HG03095 (cell line): ENCODE results near the gene AMOTL2.

ENCODE experiments used
- ATAC-seq: cut with Tn5 transposase; IDR thresholded peaks from one replicate; pipeline ENCODE4 v1.9.1; 2021; ENCODE audit warnings: moderate library complexity; ENCODE audit not compliant: unreplicated experiment

AMOTL2 gene

GRCh38 chr3:134380249-134380648 lies 6.0 kb upstream of the AMOTL2 start:
- ATAC-seq: no peak

DNA sequence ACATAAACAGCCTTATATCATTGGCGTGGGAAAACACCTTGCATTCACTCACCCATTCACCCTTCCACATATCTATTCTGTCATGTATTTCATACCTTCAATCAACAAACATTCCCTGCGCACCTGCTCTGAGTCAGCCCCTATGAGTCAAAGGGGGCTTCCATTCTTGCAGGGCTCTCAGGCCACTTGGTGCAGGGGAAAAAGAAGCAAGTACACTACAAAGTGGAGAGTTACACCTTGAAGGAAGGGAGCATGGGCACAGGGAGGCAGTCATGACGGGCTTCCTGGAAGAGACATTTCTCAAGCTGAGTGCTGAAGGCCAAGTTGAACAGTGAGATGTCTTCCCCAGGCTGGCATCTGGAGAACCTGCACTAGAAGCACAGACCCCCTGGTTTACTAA lies 4.6 kb upstream of the AMOTL2 start:
- no peak for ATAC-seq

DNA sequence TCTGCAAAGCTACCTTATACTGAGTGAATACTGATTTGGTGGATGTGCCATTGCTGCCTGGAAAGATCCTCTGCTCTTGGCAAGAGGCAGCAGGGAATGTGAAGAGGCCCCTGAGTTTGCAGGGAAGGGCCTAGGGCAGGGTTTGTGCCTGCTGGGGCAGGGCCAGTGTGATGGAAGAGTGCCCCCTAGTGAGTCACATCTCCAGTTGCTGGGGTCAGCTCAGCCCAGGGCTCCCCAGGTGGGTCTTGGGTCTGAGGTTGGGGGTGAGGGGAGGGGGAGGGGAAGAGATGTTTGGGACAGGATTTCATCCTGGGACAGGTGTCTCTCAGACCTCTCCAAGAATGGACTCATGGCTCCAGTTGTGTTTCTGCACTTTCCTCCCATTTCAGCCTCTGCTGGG lies 4.1 kb upstream of the AMOTL2 start:
- ATAC-seq: no peak

DNA sequence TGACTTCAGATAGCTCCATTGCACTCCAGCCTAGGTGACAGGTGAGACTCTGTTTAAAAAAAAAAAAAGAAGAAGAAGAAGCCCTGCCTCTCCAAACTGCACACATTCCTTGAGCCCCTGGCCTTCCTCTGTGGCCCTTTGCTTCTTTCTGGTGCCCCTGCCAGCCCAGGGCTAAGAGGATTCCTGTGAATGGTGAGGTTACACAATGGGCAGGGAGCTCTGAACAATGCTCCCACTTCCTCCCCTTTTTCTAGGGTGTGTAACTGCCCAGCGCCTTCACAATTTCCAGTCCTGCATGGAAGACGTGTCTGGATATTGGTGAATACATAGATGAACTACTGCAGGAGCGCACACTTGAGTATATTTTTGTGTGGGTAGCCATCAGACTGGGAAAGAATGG lies 3.6 kb upstream of the AMOTL2 start:
- no peak for ATAC-seq

- no peak for ATAC-seq
Measured at GRCh38 chr3:134376786-134377426, 2.7 kb upstream of the AMOTL2 start.

GRCh38 chr3:134376385-134376765 lies 2.1 kb upstream of the AMOTL2 start:
- ATAC-seq: no peak

DNA sequence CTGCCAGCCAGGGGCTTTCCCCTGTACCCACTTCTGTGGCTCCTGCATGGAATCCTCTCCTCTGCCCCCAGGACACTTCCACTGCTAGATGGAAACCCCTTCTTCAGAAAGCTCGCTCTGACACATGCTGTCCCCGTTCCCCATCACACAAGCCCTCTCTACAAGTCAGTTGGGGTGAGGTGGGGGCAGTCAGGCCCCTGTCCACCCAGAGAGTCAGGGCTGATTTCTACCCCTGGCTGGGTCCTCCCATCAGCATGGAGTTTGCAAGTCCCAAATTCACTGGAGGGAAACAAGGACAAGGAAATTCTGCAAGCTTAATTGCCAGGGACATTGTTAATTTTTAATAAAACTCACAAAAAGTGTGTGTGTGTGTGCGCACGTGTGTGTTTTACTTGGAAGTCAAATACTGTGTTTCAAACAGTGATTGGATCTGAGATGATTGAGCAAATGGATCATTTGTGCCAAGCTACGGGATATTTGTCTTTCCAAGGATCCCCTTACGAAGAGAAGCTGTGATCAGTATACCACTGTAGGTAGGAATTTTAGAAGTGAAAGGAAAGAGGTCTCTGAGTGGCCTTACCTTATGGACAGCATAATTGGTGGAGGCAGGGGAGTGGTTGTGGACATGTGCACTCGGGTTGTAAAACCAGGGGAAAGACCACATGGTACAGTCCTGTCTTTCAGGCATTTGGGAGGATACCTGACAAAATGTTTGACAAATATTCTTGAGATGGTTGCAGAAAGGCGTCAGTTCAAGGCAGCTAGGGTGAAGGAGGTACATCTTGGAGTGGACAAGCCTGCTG lies 1.5 kb upstream of the AMOTL2 start:
- ATAC-seq: no peak

- ATAC-seq: no peak
Measured at GRCh38 chr3:134374791-134375581, 739 bp upstream of the AMOTL2 start.

GRCh38 chr3:134373271-134374104 lies 759 bp downstream of the AMOTL2 start:
- ATAC-seq: no peak

DNA sequence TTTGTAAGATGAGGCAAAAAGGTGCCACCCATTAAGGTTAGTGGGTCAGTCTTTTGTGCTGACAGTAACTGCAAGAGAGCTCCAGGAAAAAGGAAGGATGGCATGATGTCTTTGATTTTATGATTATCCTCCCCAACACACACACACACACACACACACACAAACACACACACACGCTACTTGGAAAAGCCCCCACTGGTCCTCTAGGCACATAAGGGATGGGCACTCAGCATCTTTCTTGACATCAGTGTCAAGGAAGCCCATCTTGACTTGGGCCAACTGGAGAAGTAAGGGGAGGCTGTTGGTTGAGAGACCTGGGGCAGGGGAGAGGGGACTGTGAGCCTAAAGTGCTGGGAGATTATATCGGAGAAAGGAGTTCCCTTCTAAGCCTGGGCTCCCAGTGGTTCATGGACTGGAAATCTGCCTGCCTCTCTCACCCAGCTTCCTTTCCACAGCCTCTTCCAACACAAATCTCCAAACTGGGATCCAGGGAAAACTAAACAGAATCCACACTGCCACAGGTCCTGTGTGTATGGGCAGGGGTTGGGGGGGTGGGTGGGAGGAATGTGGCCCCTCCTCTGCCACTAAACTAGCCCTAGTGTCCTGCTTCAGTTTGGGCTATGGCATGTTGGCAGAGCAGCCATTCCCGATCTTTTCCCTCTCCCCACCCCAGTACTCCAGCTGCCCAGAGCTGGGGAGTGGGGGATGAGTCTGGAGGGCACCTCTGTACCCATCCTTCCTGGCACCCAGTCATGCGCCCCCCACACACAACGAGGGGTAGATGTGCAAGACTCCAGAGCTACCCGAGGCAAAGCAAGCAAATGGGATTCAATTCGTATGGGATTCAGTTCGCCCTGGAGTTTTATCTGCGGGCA lies 1.6 kb downstream of the AMOTL2 start:
- ATAC-seq: no peak

DNA sequence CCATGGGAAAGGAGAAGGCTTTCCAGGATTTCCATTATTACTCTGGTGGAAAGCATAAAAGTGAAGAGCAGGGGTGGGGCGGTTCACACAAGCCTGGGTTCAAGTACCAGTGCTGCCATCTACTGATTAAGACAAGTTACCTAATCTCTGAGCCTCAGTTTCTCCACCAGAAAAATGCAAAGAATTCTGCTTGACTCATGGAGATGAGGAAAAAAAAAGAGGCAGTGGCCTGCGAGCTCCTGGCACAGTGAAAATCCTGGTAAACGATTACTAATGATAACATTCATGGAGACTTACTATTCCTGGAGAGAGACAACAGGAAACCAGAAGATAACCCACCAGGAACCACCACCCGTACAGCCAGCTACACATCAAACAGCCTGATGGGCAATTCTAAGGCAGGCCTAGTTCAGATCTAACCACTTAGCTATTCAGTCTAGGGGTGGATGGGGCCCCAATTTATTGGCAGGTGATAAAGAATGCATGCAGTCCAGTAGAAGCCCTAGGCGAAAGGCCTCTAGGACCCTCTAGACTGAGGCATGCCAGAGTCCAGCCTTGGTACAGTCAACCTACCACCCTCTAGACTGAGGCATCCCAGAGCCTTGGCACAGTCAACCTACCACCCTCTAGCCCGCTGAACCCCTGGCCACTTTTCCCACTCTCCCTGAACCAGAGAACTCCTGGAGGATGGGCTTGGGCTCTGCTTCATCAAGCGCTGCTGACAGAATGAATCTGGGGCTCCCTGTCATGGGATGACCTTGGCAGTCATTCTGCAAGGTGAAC lies 2.5 kb downstream of the AMOTL2 start:
- no peak for ATAC-seq

GRCh38 chr3:134370611-134371531 lies 3.4 kb downstream of the AMOTL2 start:
- no peak for ATAC-seq

- ATAC-seq: no peak
Measured at GRCh38 chr3:134369861-134370596, 4.2 kb downstream of the AMOTL2 start.

GRCh38 chr3:134369231-134369741 lies 5.0 kb downstream of the AMOTL2 start:
- ATAC-seq: no peak

DNA sequence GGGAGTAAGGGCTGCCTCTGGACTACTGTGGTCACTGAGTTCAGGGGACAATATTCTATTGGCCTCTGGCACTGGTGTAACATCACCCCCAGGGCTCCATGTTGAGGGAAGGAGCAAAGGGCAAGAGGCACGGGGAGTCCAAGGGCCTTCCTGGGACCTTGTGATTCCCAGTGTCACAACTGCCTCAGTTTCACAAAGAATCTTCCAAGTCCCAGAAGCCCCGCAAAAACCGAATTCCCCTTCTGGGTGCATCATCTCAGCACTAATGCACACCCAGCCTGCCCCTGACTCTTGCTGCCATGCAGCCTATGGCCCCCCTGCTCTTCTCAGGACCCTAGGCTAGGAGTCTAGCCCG lies 5.5 kb downstream of the AMOTL2 start:
- no peak for ATAC-seq

DNA sequence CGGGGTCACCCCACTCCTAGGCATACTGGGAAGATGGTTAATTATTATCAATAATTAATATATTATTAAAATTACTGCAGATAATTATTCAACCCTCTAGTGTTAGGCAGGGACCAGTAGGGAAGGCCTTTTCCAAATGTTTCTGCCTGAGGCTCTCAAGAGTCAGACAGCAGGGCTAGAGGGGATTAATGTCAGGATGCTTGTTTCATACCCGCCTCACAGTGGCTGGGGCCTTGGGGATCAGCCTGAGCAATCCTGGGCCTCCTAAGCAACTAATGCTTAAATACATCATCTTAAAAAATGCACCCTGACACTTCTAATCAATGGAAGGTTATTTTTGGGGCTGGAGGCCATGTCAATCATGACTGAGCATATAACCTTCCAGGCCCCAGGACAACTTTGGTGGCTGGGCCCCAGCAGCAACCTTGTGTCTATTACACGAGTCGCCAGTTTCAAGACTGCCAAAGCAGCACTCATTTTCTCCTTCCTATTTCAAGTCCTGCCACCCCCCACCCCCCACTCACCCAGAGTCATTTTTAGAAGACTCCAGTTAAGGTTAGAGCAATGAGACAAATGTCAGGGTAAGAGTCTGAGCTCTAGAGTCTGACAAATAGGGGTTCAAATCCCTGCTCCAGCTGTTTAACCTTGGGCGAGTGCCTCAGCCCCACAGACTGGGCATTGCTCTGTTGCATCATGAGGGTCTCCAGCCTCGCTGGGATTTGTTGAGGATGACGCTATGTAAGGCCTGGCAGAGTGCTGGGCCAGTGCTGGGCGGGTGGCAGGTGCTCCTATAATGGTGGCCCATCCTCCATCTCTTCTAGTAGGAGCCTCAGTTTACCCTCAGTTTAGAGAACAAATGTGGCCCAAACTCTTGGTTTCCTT lies 6.1 kb downstream of the AMOTL2 start:
- ATAC-seq: no peak
